A204.1 (cell line): Measurements from ENCODE around the gene BORCS5.
"Not testable (repeated sequence)": the region's sequence is repeated elsewhere in the genome, so short reads cannot be mapped to it uniquely, and the experiment has no call there.

ENCODE experiments used
- FAIRE-seq: peaks from 2 replicates; lab custom pipeline; 2012; peaks lifted over from hg19 to GRCh38; lab: Jason Lieb, UNC

BORCS5 gene

GRCh38 chr12:12356896-12357718 lies at the start of gene BORCS5:
TSS of gene BORCS5 (plus strand) at chr12:12357078. CDS start at chr12:12357452, 374 bp downstream.
- FAIRE-seq, result peak; percentile 91

GRCh38 chr12:12310695-12311094 lies 46.2 kb upstream of the BORCS5 start:
- not testable (repeated sequence) for FAIRE-seq

GRCh38 chr12:12315838-12316237 lies 41.0 kb upstream of the BORCS5 start:
- FAIRE-seq, result no peak

- FAIRE-seq, result no peak
These were observed 37.3 kb upstream of the BORCS5 start for GRCh38 chr12:12319451-12320183.

GRCh38 chr12:12323118-12323517 lies 33.8 kb upstream of the BORCS5 start:
- FAIRE-seq, result no peak

- FAIRE-seq, result no peak
These were observed 33.3 kb upstream of the BORCS5 start for GRCh38 chr12:12323591-12323990.

- no peak for FAIRE-seq
These were observed 30.6 kb upstream of the BORCS5 start for GRCh38 chr12:12326262-12326661.

- no peak for FAIRE-seq
These were observed 29.1 kb upstream of the BORCS5 start for GRCh38 chr12:12327802-12328201.

GRCh38 chr12:12331244-12331771 lies 25.6 kb upstream of the BORCS5 start:
- no peak for FAIRE-seq

GRCh38 chr12:12331896-12332295 lies 25.0 kb upstream of the BORCS5 start:
- no peak for FAIRE-seq

GRCh38 chr12:12333407-12334366 lies 23.2 kb upstream of the BORCS5 start:
- no peak for FAIRE-seq

- no peak for FAIRE-seq
These were observed 22.4 kb upstream of the BORCS5 start for GRCh38 chr12:12334367-12335040.

GRCh38 chr12:12336049-12336411 lies 20.8 kb upstream of the BORCS5 start:
- FAIRE-seq, result no peak

- no peak for FAIRE-seq
These were observed 20.4 kb upstream of the BORCS5 start for GRCh38 chr12:12336511-12336910.

- no peak for FAIRE-seq
These were observed 18.2 kb upstream of the BORCS5 start for GRCh38 chr12:12338527-12339168.

GRCh38 chr12:12349711-12350665 lies 6.9 kb upstream of the BORCS5 start, which contains the start of gene MANSC1:
TSS of gene MANSC1 (minus strand) at chr12:12350242. CDS start at chr12:12343314, 6,928 bp downstream.
- no peak for FAIRE-seq

- no peak for FAIRE-seq
These were observed 5.9 kb upstream of the BORCS5 start for GRCh38 chr12:12350868-12351463.

GRCh38 chr12:12351468-12352185 lies 5.3 kb upstream of the BORCS5 start:
- FAIRE-seq, result not testable (repeated sequence)

- FAIRE-seq, result no peak
These were observed 3.6 kb upstream of the BORCS5 start for GRCh38 chr12:12353276-12353675.
